MM.1S (cell line): ENCODE measurements around the gene ZNF398.

Experiments
- DNase-seq: peaks from one replicate; pipeline ENCODE4 v3.0.0-alpha.2; 2015
- H2AFZ ChIP-seq: fragments of 300-600 bp; sonication (generic); 2 replicates; pipeline ENCODE4 v1.6.0; 2016; ENCODE audit warnings: antibody characterized with exemption, low read length
- H3F3A ChIP-seq: fragments of 300-600 bp; sonication (generic); 2 replicates; pipeline ENCODE4 v1.6.1; 2016; ENCODE audit warnings: mild to moderate bottlenecking, antibody characterized with exemption, low read length, moderate library complexity, mixed read lengths; ENCODE audit not compliant: insufficient read depth
- H3K27ac ChIP-seq: fragments of 300-600 bp; sonication (generic); 2 replicates; pipeline ENCODE4 v1.5.1; 2016; ENCODE audit warnings: mild to moderate bottlenecking, low read length
- H3K27me3 ChIP-seq: fragments of 300-600 bp; sonication (generic); replicated peaks from 2 replicates; pipeline ENCODE4 v1.6.0; 2016; ENCODE audit warnings: low read length; ENCODE audit not compliant: insufficient read depth
- H3K36me3 ChIP-seq: fragments of 300-600 bp; sonication (generic); replicated peaks from 2 replicates; pipeline ENCODE4 v1.6.1; 2016; ENCODE audit warnings: mild to moderate bottlenecking, low read length, mixed read lengths; ENCODE audit not compliant: insufficient read depth
- H3K4me1 ChIP-seq: fragments of 300-600 bp; sonication (generic); 2 replicates; pipeline ENCODE4 v1.6.1; 2016; ENCODE audit warnings: low read length, mixed read lengths
- H3K4me2 ChIP-seq: fragments of 300-600 bp; sonication (generic); 2 replicates; pipeline ENCODE4 v1.6.0; 2016; ENCODE audit warnings: low read depth, low read length
- H3K4me3 ChIP-seq: fragments of 300-600 bp; sonication (generic); 2 replicates; pipeline ENCODE4 v1.5.1; 2016; ENCODE audit warnings: low read length, mixed read lengths
- H3K79me2 ChIP-seq: fragments of 300-600 bp; sonication (generic); 2 replicates; pipeline ENCODE4 v1.6.1; 2016; ENCODE audit warnings: mixed run types, low read length, mixed read lengths
- H3K9ac ChIP-seq: fragments of 300-600 bp; sonication (generic); 2 replicates; pipeline ENCODE4 v1.6.1; 2016; ENCODE audit warnings: low read length, mixed read lengths
- H3K9me2 ChIP-seq: fragments of 300-600 bp; sonication (generic); replicated peaks from 2 replicates; pipeline ENCODE4 v1.6.1; 2016; ENCODE audit warnings: mild to moderate bottlenecking, low read length, mixed read lengths; ENCODE audit not compliant: insufficient read depth
- H3K9me3 ChIP-seq: fragments of 300-600 bp; sonication (generic); replicated peaks from 2 replicates; pipeline ENCODE4 v1.6.1; 2016; ENCODE audit warnings: mild to moderate bottlenecking, low read length, mixed read lengths; ENCODE audit not compliant: insufficient read depth
- H4K20me1 ChIP-seq: fragments of 300-600 bp; sonication (generic); 2 replicates; pipeline ENCODE4 v1.6.1; 2016; ENCODE audit warnings: mild to moderate bottlenecking, low read length, moderate library complexity, mixed read lengths; ENCODE audit not compliant: insufficient read depth
- EZH2 ChIP-seq: fragments of 300-600 bp; sonication (generic); optimal IDR thresholded peaks from 2 replicates; pipeline ENCODE3; 2017; ENCODE audit warnings: low read depth, mild to moderate bottlenecking, antibody characterized with exemption, low read length, mixed read lengths
- EZH2phosphoT487 ChIP-seq: fragments of 300-600 bp; sonication (generic); IDR thresholded peaks from 2 replicates; pipeline ENCODE4 v1.6.1; 2018; ENCODE audit warnings: antibody characterized with exemption, low read length
- TF ChIP-seq, protein P1 (sequence below): fragments of 300-600 bp; sonication (generic); IDR thresholded peaks from 2 replicates; pipeline ENCODE4 v1.5.1; 2016; ENCODE audit warnings: antibody characterized with exemption, low read length, mixed read lengths

ZNF398 gene

DNA sequence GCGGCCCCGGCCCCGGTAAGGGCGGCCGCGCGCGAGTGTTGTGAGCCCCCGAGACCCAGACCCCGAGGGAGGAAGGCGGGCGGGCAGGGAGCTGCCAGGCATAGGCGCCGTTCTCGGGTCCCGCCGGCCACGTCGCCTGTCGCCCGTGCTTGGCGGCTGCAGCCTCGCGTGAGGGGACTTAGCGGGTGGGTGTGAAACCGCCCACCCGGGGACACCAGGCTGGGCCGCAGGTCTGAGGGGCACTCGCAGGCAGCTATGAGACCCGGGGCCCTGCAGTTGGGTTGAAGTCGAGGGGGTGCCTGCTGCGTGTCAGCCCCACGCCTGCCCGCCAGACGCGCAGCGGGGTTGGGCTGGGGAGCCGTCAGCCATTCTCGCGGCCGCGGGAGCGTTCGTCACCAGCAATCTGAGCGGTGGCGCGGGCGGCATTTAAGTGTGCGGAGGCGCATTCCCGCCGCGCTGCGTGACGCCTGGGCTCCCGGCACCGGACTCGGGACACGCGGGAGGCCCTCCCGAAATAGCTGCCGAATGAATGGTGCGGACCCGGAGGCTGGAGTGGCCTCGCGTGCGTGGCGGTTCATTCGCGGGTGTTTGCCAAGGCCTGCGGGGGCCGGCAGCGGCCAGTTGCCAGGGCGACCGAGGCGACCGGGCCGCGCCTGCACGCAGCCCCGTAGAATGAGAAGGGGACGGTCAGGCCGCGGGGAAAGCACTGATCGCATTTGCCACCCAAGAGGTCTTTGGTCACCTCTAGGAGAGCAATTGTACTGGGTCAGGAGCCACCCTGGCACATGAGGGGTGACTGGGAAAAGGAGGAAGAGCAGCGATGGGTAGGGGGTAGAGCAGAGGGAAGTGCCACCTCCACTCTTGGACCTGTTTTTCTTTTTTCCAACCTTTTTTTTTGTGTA is 750 bp downstream of the ZNF398 start:
- no peaks in the 10 kb centered on the region for H3K36me3 ChIP-seq
- H3K27ac ChIP-seq = peak overlapping the region; percentile 65; the same call in 1 of the 2 replicates
- H3K9me2 ChIP-seq = no peaks in the 10 kb centered on the region
- no peaks in the 10 kb centered on the region for H3K9me3 ChIP-seq
- peak overlapping the region; percentile 94 for H2AFZ ChIP-seq
- TF ChIP-seq EZH2phosphoT487 (no peak), EZH2 (no peak)
- TF ChIP-seq, protein P1, sequence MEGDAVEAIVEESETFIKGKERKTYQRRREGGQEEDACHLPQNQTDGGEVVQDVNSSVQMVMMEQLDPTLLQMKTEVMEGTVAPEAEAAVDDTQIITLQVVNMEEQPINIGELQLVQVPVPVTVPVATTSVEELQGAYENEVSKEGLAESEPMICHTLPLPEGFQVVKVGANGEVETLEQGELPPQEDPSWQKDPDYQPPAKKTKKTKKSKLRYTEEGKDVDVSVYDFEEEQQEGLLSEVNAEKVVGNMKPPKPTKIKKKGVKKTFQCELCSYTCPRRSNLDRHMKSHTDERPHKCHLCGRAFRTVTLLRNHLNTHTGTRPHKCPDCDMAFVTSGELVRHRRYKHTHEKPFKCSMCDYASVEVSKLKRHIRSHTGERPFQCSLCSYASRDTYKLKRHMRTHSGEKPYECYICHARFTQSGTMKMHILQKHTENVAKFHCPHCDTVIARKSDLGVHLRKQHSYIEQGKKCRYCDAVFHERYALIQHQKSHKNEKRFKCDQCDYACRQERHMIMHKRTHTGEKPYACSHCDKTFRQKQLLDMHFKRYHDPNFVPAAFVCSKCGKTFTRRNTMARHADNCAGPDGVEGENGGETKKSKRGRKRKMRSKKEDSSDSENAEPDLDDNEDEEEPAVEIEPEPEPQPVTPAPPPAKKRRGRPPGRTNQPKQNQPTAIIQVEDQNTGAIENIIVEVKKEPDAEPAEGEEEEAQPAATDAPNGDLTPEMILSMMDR = no peak
- no peaks in the 10 kb centered on the region for H3K27me3 ChIP-seq
- H3F3A ChIP-seq = peaks cover 27% of the 10 kb centered on the region
- peak overlapping the region; percentile 98 for H3K4me3 ChIP-seq
- peaks cover 62% of the 10 kb centered on the region for H3K79me2 ChIP-seq
- peak overlapping the region; percentile 68 for H3K4me2 ChIP-seq
- no peaks in the 10 kb centered on the region for H4K20me1 ChIP-seq
- peak; percentile 44 for DNase-seq
- H3K4me1 ChIP-seq = no peaks in the 10 kb centered on the region
- H3K9ac ChIP-seq = peak overlapping the region; percentile 91

DNA sequence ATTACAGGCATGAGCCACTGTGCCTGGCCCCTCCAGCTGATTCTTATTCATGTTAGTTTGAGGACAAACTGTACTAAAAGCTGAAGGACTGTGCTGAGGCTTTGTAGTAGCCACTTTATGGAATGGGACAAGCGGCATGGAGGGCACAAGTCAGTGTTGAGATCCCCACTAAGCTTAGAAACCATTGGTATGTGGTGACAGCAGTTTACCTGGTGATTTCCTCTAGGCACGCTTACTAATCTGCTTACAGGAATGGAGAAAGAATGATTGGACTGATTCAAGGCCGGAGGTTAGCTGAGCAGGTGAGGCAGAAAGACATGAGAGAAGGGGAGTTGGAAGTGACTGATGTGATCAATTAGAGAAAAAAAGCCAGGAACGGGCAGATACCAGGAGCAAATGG is 3.7 kb downstream of the ZNF398 start:
- Histone ChIP-seq H3K36me3 (no peaks in the 10 kb centered on the region; the same call in 1 of the 2 replicates), H2AFZ (no peak overlapping the region), H3F3A (peaks cover 18% of the 10 kb centered on the region), H3K9ac (no peak overlapping the region), H4K20me1 (no peaks in the 10 kb centered on the region), H3K4me1 (no peaks in the 10 kb centered on the region), H3K27ac (no peak overlapping the region), H3K4me3 (no peak overlapping the region), H3K9me2 (no peaks in the 10 kb centered on the region), H3K9me3 (no peaks in the 10 kb centered on the region), H3K27me3 (no peaks in the 10 kb centered on the region), H3K79me2 (peaks cover 75% of the 10 kb centered on the region), H3K4me2 (no peak overlapping the region)
- TF ChIP-seq EZH2 = no peak
- no peak for TF ChIP-seq EZH2phosphoT487
- TF ChIP-seq, protein P1 = no peak
- no peak for DNase-seq

DNA sequence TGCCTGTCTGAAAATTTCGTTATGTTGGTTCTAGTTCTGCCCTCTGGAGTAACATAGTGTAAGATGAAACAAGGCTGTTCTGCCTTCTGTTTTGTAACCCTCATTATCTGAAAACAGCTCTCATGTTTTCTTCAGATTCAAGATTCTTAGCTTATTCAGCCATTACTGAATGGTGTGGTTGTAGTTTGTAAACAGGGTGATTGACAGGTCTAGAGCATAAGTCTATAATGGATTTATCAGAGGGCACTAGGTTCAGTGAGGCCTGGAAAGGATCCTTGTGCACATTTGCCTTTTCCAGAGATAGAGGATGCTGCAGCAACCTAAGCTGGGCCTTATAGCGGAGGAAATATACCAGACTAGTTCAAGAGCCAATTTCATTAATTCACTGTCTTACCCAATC is 6.1 kb downstream of the ZNF398 start:
- no peak overlapping the region for H2AFZ ChIP-seq
- TF ChIP-seq EZH2phosphoT487 (no peak), EZH2 (no peak)
- TF ChIP-seq, protein P1 = no peak
- peaks cover 77% of the 10 kb centered on the region for H3K79me2 ChIP-seq
- H3K4me1 ChIP-seq = no peaks in the 10 kb centered on the region
- H3K36me3 ChIP-seq = no peaks in the 10 kb centered on the region; the same call in 1 of the 2 replicates
- no peak for DNase-seq
- H3K27me3 ChIP-seq = no peaks in the 10 kb centered on the region
- H3F3A ChIP-seq = no peaks in the 10 kb centered on the region
- H3K4me2 ChIP-seq = no peak overlapping the region
- H3K9me3 ChIP-seq = no peaks in the 10 kb centered on the region
- H3K4me3 ChIP-seq = no peak overlapping the region
- H3K9ac ChIP-seq = no peak overlapping the region
- no peaks in the 10 kb centered on the region for H4K20me1 ChIP-seq
- no peak overlapping the region for H3K27ac ChIP-seq
- H3K9me2 ChIP-seq = no peaks in the 10 kb centered on the region
